GM19238 (cell line): ENCODE measurements around the gene MRPL17.

Source experiments
- DNase-seq: peaks from one replicate; pipeline ENCODE4 v3.0.0; 2011; ENCODE audit warnings: low spot score; ENCODE audit not compliant: insufficient read length

The MRPL17 gene

DNA sequence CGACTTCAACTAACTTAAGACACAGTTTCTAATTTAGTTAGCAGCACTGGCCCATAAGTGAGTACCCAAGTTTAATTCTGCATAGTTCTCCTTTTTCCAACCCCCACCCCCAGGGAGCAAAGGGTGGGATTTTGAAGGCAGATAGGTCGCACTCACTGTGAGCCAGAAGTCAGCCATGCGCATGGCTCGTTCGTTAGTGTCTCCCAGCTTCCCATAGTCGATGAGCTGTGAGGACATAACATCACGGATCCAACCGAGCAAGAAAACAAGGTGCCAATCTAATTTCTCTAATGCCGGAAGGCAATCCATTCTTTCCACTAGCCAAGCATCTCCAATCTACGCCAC is 577 bp downstream of the MRPL17 start:
- DNase-seq: no peak

DNA sequence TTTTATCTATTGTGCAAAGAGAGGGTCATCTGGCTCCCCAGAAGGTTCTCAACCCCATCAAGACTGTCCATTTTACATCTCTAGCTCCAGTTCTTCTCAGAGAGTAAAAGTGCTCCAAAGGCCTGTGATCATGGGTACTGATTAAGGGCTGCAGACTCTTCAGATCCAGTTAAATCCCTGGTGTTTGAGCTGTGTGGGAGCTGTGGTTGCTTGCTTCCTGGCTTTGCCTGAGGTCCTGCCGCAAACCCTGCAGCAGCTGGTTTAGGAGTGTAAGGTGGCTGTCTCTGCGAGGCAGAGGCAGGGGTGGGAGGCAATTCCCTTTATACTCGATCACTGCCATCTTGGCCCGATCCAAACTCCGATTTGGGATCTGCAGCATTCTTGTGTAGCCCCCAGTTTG is 1.2 kb downstream of the MRPL17 start:
- no peak for DNase-seq

DNA sequence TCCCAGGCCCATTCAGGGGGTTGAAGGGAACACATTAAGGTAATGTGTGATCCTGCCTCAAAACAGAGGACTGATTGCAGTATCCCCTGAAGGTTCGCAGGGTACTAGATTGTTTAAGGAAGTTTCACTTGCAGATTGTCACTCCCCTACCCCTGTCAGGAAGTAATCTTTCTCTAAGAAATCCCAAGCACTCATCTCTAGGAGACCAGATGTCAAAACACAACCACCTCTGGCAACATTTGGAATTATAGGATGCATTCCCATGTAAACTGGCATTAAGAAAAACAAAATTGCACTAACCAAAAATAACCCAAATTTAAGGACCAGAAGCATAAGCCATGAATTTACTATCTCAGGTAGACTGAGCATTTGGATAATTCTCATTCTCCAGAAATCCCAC is 1.6 kb downstream of the MRPL17 start:
- DNase-seq: no peak

DNA sequence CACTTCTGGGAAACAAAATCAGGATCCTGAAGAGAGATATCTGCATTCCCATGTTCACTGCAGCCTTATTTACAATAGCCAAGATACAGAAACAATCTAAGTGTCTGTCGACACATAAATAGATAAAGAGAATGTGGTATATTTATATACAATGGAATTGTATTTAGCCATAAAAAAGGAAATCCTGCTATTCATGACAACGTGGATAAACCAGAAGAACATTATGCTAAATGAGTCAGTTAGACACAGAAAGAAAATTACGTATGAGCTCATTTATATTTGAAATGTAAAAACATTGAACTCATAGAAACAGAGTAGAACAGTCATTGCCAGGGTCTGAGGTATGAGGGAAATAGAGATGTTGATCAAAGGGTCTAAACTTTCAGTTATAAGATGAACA is 6.1 kb downstream of the MRPL17 start:
- no peak for DNase-seq

DNA sequence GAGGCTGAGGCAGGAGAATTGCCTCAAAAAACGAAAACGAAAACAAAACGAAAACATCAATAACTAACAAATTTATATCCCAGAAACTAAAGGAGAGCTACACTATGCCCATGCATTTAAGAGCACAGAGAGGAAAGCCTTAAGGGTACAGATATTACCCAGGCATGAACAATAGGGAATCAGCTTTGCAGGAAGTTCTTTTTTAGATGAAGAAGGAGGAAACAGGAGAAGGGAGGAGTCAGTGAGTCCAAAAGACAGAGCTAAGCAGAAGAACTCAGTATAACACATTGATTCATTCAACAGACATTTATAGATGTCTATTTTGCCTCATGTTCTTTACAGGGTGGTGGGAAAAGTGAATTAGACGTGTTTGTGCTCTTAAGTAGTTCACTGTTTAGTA is 8.3 kb downstream of the MRPL17 start:
- no peak for DNase-seq

DNA sequence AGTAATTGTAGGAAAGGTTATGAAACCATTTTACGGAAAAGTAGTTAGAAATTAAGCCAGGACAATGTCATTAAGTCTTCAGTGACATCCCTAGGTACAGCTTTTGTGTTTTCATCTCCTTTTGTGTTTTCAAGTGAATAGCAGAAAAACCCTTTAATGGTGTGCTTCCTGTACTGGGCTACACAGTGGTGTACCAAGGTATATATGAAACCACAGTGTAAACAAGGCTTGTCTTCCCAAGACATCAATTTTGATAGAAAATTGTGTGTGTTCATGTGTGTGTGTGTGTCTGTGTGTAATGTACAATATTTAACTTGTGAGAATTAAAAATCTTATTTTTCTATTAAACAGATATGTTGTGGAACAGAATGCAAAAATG is 8.9 kb downstream of the MRPL17 start:
- DNase-seq: no peak

DNA sequence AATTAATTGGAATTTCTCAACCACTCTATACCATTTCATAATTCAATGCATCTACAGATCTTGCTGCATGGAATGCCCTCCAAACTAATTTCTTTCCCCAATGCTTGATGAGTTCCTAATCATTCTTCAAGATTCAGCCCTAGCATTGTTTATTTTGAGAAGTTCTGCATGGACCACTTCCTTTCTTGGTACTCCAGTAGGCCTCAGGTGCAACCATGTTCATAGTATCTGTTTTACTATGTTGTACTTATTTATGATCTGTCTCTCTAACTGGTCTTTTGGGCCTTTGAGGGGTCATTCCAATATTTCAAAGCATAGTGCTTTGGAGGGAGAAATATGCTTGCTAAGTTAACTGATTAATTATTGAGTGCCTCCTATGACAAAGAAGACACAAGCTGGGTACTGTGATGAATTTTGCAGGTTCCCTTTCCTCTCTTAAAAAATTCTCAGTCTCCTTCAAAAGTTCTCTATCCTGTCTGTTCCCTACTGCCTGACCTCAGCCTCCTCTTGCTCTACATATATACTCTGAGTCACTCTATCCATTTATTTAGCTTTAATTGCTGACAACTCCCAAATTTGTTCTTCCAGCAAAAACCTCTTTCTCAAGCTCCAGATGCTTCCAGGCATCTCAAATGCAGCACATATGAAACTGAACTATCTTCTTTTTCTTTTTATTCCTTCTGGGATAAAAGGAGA is 9.5 kb downstream of the MRPL17 start:
- DNase-seq: no peak

DNA sequence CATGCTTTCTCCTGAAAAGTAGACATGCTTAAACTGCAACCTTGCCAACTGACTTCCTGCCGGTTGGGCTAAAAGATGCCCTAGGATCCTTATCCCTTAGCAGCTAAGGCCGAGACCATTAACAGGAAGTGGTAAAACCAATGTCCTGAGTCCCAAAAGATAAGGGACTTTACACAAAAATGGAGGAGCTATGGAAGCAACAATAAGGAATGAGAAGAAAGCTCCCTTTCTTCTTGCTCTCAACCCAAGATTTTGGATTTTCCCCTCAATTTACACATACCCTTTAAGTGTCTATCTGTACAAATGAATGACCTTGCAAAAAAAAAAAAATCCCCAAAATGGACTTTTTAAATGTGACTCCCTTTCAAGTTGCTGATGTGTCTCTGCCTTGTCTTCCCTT is 11.1 kb downstream of the MRPL17 start:
- DNase-seq: no peak

DNA sequence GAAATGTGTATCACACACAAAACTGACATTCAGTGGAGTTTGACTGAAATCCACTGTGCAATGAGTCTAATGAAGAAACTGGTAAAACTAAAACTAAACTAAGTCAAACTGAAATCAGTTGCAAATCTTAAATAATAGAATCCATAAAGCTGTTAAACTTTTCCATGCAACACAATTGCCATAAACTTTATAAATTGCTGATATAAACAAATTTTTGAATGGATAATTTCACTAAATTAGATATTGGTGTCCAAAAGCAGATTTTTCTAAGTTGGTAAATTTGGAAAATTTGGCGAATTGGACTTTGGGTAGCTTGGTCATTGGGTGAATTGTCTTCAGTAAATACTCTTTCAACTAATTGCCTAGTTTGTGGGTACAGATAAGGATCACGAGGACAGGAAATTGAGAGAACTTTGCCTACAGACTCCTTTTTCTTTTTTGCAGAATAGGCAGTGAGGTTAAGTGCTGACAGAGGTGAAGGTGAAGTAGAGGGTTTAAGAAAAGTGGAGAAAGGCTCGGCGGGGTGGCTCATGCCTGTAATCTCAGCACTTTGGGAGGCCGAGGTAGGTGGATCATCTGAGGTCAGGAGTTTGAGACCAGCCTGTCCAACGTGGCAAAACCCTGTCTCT is 12.8 kb downstream of the MRPL17 start:
- no peak for DNase-seq

DNA sequence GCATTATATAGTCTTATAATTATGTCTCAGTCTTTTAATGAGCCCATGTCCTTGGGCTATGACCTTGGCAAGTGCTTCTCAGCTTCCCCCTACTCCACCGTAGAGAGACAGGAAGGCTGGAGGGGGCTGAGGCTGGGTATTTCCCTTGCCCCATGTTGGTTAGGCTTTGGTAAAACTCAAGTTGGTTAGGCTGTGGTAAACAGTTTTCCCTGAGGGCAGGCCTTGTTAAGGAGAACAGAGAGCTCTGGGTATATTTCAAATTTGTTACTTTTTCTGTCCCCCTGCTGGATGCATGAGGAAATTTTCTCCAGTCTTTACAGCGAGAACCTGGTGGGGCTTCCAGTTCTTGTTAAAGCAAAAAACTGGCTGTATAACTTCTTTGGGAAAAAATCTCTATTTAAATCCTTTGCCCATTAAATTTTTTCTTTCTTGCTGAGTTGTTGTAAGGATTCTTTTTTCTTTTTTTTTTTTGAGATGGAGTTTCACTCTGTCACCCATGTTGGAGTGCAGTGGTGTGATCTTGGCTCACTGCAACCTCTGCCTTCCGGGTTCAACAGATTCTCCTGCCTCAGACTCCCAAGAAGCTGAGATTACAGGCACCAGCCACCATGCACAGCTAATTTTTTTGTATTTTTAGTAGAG is 15.3 kb downstream of the MRPL17 start:
- no peak for DNase-seq

DNA sequence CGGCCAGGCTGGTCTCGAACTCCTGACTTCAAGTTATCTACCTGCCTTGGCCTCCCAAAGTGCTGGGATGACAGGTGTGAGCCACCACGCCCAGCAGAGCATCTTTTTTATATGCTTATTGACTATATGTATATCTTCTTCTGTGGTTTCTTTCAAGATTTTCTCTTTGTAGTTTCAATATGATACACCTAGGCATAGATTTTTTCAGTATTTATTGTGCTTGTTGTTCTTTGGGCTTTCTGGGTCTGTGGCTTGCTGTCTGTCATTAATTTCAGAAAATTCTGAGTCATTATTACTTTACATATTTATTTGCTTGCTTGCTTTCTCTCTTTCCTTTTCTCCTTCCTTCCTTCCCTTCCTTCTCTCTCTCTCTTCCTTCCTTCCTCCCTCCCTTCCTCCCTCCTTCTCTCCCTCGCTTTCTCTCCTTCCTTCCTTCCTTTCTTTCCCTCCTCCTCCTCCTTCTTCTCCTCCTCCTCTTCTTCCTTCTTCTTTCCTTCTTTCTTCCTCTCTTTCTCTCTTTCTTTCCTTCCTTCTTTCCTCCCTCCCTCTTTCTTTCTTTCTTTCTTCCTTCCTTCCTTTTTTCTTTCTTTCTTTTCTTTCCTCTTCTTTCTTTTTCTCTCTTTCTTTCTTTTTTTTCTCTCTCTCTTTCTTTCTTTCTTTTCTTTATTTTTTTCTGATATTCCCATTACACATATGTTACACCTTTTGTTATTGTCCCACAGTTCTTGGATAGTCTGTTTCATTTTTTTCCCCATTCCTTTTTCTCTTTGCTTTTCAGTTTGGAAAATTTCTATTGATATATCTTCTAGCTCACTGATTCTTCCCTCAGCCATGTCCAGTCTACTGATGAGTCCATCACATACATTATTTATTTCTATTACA is 16.6 kb downstream of the MRPL17 start:
- DNase-seq: no peak

DNA sequence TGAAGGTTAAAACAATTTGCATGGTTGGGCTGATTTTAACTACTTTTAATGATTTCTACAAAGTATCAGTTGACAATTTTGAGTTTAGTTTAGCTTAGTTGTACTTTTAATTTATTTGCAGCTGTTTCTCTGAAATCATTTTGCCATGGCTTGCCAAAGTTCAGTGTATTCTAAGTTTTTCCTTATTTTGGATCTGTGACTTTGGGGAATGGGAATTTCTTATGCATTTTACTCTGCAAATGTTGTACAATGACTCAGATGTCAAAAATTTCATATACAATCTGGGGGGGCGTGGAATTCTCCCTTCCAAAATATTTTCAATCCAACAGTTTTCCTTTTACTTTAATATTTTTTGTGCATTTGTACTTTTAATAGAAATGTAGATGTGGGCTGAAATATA is 18.6 kb downstream of the MRPL17 start:
- no peak for DNase-seq

DNA sequence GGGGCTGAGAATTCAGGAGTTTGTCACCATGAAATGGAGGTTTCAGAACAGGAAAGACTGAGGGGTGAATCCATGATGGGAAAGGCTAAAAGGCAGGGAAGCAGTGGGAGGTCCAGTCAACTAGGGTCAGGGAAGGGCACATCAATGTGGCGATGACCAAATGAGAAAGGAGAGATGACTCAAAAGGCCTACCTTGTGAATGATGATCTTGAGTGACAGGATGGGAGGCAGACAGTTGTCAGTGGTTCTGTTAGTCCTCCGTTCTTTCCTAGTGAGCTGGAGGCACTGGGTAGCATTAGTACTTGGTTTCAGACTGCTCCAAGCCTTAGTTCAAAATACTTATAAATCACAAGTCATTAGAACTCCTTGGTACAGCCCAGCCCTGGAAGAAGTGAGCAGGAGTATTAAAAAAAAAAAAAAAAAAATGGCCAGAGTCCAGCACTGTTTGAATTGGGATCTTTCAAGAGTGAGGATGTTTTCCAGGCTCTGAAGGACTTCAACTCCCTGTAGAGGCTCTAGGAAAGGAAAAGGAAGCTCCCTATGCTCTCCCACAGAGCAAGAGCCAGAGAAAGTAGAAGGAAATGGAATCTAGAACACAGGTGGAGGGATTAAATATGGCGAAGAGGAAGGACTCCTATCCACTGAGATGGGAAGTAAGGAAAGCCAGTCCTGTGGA is 19.2 kb downstream of the MRPL17 start:
- no peak for DNase-seq

DNA sequence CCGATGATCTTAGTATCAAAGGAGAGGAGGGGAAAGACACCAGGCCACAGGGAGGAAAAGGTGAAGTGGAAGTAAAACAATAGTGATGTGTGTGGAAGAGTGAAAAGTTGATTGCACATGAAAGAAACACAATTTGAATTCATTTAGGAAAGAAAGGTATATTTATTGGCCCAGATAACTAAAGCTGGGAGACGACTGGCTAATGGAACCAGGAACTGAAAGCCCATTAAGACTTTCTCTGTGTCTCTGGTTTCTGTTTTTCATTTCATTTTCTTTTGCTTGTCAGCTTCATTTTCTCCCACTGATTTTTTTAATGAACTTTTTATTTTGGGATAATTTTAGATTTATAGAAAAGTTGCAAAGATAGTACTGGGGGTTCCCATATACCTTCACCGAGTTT is 22.4 kb downstream of the MRPL17 start:
- no peak for DNase-seq

DNA sequence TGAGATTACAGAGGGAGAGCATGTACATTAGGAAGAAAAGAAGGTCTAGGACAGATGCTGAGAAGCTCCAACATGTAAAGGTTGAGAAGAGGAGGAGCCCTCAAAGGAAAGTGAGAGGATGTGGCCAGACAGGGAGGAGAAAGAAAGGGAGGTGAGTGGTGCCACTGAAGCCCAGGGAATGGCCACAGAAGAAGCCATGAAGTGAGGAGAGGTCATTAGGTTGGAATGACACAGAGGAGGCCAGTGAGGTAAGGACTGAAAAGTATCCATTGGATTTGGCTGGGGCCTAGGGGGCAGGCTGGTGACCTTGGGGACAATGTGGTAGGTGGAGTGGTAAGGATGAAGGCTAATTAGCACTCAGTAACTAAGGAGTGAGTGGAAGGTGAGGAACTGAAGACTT is 24.5 kb downstream of the MRPL17 start:
- no peak for DNase-seq

DNA sequence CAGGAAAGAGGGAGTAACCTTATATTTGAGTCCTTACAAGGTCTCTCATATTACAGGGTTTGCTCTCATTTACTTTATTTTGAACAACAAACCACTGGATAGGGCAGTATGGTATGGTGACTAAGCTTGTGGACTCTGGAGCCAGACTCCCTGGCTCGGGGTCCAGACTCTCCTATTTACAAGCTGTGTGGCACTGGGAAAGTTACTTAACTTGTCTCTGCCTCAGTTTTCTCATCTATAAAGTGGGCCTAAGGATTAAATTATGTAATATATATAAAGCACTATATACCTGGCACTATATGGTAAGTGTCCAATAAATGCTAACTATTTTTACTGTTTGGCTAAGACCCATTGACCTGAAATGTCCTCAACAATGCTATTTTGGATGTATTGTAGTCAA is 25.8 kb downstream of the MRPL17 start:
- DNase-seq: no peak

DNA sequence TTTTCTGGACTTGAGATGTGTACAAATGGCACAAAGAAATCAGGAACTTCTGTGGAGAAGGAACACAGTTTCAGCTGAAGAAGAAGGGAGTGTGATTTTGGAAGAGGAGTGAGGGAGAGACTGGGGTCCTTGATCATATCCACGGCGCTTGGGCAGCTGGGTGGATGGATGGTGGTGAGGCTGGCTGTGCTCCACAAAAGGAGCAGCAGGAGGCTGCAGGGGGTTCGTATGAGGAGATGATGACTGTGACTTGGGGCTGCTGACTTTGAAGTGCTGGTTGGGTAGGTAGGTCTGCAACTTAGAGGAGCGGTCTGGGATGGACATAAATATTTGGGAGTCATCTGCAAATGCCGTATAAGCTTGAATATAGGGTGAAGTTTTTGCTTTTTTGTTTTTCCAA is 26.2 kb downstream of the MRPL17 start:
- no peak for DNase-seq

DNA sequence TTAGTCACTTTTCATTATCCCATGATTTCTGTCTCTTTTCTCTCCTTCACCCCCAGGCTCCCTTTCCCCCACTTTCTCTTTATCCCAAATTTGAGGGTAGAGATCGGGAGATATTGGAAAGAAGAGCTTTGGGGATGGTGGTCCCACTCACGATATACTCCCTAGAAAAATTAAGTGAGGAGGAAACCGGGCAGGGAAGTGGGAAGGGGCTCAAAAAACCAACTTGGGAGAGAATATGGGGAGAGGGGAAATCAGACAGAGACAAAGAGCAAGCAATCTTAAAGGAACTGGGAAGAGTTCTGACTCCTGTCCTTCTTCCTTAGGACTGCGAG is 26.6 kb downstream of the MRPL17 start:
- no peak for DNase-seq

DNA sequence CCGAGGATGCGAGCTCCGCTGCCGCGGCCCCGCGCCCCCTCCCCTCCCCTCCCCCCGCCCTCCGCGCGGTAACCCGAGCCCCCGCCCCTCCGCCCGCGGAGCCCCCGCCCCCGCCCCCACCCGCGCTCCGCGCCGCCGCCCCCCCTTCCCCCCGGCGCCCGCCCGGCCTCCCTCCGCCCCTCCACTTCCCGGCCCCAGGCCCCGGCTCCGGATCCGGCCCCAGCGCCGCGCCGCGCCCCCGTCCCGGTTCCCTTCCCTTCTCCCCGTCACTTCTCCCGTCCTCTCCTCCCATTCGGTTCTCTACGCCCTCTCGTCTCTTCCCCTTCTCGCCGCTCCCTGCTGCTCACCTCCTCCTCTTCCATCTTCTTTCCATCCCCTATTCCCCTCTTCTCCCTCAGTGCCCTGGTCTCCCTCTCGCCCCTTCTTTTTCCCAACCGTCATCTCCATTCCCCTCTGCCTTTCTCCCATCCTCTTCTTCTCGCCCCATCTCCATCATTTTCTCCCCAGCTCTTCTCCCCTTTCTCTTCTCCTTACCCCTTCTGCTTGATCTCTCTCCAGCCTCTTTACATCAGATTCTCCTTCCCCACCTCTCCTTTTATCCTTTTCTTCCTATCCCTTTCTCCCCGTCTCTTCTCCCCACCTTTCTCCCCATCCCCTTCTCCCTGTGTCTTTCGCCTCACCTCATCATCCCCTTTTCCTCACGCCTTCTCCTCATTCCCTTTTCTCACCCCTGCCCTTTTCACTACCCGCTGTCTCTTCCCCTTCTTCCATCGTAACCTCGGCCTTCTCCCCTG is 27.2 kb downstream of the MRPL17 start, which contains the start of gene DCHS1:
TSS of gene DCHS1 (minus strand) at position 20 of the 794 bp plus-strand sequence. CDS start 14,196 bp downstream, outside the sequence.
- DNase-seq: no peak

DNA sequence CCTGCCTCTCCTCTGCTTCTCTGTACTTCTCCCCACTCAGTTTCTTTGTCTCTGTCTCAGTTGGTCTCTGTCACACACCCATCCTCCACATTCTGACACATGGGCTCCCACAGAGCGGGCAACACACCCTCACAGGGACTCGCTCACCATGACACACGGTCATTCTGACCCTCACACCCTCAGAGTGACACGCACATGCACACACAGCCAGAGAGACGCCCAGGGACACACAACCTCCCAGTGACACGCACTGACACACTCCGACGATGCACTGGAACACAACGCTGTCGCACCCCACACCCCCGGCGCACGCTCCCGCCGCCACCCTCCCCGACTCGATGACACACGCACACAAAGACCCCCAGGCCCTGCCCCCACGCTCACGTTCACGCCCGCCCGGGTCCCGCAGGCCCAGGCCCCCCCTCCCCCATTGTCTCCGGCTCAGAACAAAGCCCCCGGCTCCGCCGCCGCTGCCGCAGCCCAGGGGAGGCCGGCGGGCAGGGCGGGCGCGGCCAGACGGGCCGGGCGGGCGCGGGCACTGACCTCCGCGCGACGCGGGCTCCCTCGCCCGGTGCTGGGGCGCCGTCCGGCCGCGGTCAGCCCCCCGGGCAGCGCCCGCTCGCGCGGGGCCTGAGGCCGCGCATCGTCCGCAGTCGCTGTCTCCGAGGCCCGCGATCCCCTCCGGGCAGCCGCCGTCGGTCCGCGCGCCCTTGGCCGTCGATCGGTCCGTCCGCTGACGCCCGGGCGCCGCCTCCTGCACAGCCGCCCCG is 27.9 kb downstream of the MRPL17 start:
- DNase-seq: no peak
